Activated naive CD4-positive, alpha-beta T cell treated with anti-CD3 and anti-CD28 coated beads, Interleukin-2, amount 50 U/mL, for 72 hours (primary cell): ENCODE data around the gene MLEC. TPM values are rescaled to one million over a fixed set of nuclear protein-coding genes. Genes with fewer than 3 reads are reported as not detected.

Experiments used
- ATAC-seq, 2 donors: fragments of 150-1000 bp; cut with Tn5 transposase; 2 replicates each; pipeline ENCODE4 v1.10.0; 2021; ENCODE audit warnings: mild to moderate bottlenecking in 2 of 2, moderate library complexity in 2 of 2
- DNase-seq, 2 donors: peaks; one replicate each; pipeline ENCODE4 v3.0.0; 2021 to 2022; ENCODE audit warnings: low spot score in 2 of 2
- H3K27ac Mint-ChIP-seq, 2 donors: one replicate each; pipeline ENCODE4 v1.8.0; 2022; ENCODE audit warnings: mild to moderate bottlenecking in 2 of 2, mixed read lengths in 2 of 2
- H3K36me3 Mint-ChIP-seq, 2 donors: one replicate each; pipeline ENCODE4 v1.8.0; 2022; ENCODE audit warnings: mixed read lengths in 2 of 2
- H3K9me3 Mint-ChIP-seq, 2 donors: one replicate each; pipeline ENCODE4 v1.8.0; 2022; ENCODE audit warnings: mixed read lengths in 2 of 2
- total RNA-seq, 2 donors: library from RNA; stranded (reverse); gene quantifications; one replicate each; pipeline ENCODE4 v1.2.3, GENCODE V29; 2022

MLEC gene
- total RNA-seq = 10 to 100 TPM; 51.0 to 89.9 TPM

- Mint-ChIP-seq H3K9me3 (no peaks in the 10 kb centered on the region), H3K27ac (peak within 1 kb of the TSS; percentile 92 to 95), H3K36me3 (peaks cover 9 to 19% of the 10 kb centered on the region in 2 donors)
- DNase-seq (peak; percentile 98 to 99), ATAC-seq (peak; percentile 84 to 85)
These were observed at the start of gene MLEC for GRCh38 chr12:120686690-120687577. TSS of gene MLEC (plus strand) at chr12:120687149. CDS start at chr12:120687297, 148 bp downstream.

GRCh38 chr12:120639771-120640721 is 46.9 kb upstream of the MLEC start, which contains the start of gene CABP1:
TSS of gene CABP1 (plus strand) at chr12:120640626. CDS start at chr12:120640686, 60 bp downstream.
- peak in 1 of 2 donors; percentile 69 for DNase-seq
- ATAC-seq = peak; percentile 73 to 89
- Mint-ChIP-seq H3K9me3 (no peaks in the 10 kb centered on the region), H3K27ac (no peak within 1 kb of the TSS), H3K36me3 (peaks cover 0 to 5% of the 10 kb centered on the region in 2 donors)

GRCh38 chr12:120640861-120641833 is 45.8 kb upstream of the MLEC start:
- peaks cover 0 to 5% of the 10 kb centered on the region in 2 donors for H3K36me3 Mint-ChIP-seq
- no peaks in the 10 kb centered on the region for H3K9me3 Mint-ChIP-seq
- DNase-seq = peak in 1 of 2 donors; percentile 59
- peak; percentile 64 to 67 for ATAC-seq
- H3K27ac Mint-ChIP-seq = no peak overlapping the region

- H3K27ac Mint-ChIP-seq = no peak overlapping the region
- DNase-seq (no peak), ATAC-seq (no peak)
- H3K36me3 Mint-ChIP-seq = peaks cover 0 to 5% of the 10 kb centered on the region in 2 donors
- no peaks in the 10 kb centered on the region for H3K9me3 Mint-ChIP-seq
These were observed 44.8 kb upstream of the MLEC start for GRCh38 chr12:120642121-120642520.

GRCh38 chr12:120642826-120643225 is 44.1 kb upstream of the MLEC start:
- DNase-seq (no peak), ATAC-seq (no peak)
- Mint-ChIP-seq H3K36me3 (peaks cover 0 to 5% of the 10 kb centered on the region in 2 donors), H3K9me3 (no peaks in the 10 kb centered on the region), H3K27ac (no peak overlapping the region)

GRCh38 chr12:120643574-120643973 is 43.4 kb upstream of the MLEC start:
- Mint-ChIP-seq H3K36me3 (peaks cover 0 to 5% of the 10 kb centered on the region in 2 donors), H3K9me3 (no peaks in the 10 kb centered on the region)
- ATAC-seq = no peak

GRCh38 chr12:120646044-120646443 is 40.9 kb upstream of the MLEC start:
- no peak overlapping the region for H3K27ac Mint-ChIP-seq
- ATAC-seq (no peak), DNase-seq (no peak)
- H3K36me3 Mint-ChIP-seq = peaks cover 0 to 5% of the 10 kb centered on the region in 2 donors
- H3K9me3 Mint-ChIP-seq = no peaks in the 10 kb centered on the region

More at GRCh38 chr12:120643574-120643973, 43.4 kb upstream of the MLEC start:
- no peak for DNase-seq
- no peak overlapping the region for H3K27ac Mint-ChIP-seq

- ATAC-seq (no peak), DNase-seq (no peak)
- Mint-ChIP-seq H3K36me3 (peaks cover 0 to 3% of the 10 kb centered on the region in 2 donors), H3K27ac (no peak overlapping the region), H3K9me3 (no peaks in the 10 kb centered on the region)
These were observed 39.6 kb upstream of the MLEC start for GRCh38 chr12:120647375-120647755.

- Mint-ChIP-seq H3K9me3 (no peaks in the 10 kb centered on the region), H3K36me3 (no peaks in the 10 kb centered on the region), H3K27ac (no peak overlapping the region)
- no peak for DNase-seq
- ATAC-seq = peak in 1 of 2 donors; percentile 23
These were observed 37.3 kb upstream of the MLEC start for GRCh38 chr12:120649442-120650232.

- no peak overlapping the region for H3K27ac Mint-ChIP-seq
- H3K36me3 Mint-ChIP-seq = no peaks in the 10 kb centered on the region
- ATAC-seq = no peak
- no peaks in the 10 kb centered on the region for H3K9me3 Mint-ChIP-seq
- DNase-seq = no peak
These were observed 36.7 kb upstream of the MLEC start for GRCh38 chr12:120650233-120650690.

GRCh38 chr12:120651821-120652220 is 35.1 kb upstream of the MLEC start:
- Mint-ChIP-seq H3K27ac (no peak overlapping the region), H3K36me3 (no peaks in the 10 kb centered on the region), H3K9me3 (no peaks in the 10 kb centered on the region)
- DNase-seq (no peak), ATAC-seq (no peak)

- no peaks in the 10 kb centered on the region for H3K9me3 Mint-ChIP-seq
- no peak overlapping the region for H3K27ac Mint-ChIP-seq
- DNase-seq (no peak), ATAC-seq (no peak)
- H3K36me3 Mint-ChIP-seq = no peaks in the 10 kb centered on the region
These were observed 34.1 kb upstream of the MLEC start for GRCh38 chr12:120652656-120653435.

GRCh38 chr12:120653611-120654010 is 33.3 kb upstream of the MLEC start:
- no peak overlapping the region for H3K27ac Mint-ChIP-seq
- no peak for ATAC-seq
- no peaks in the 10 kb centered on the region for H3K9me3 Mint-ChIP-seq
- H3K36me3 Mint-ChIP-seq = no peaks in the 10 kb centered on the region
- DNase-seq = no peak

GRCh38 chr12:120654656-120655055 is 32.3 kb upstream of the MLEC start:
- DNase-seq (no peak), ATAC-seq (no peak)
- Mint-ChIP-seq H3K9me3 (no peaks in the 10 kb centered on the region), H3K36me3 (no peaks in the 10 kb centered on the region), H3K27ac (peak overlapping the region in 1 of 2 donors; percentile 44)
